Activated B cell treated with CpG ODN at 0.5 μM for 24 hours (primary cell): Measurements from ENCODE around the gene GDF11. TPM values are rescaled to one million over a fixed set of nuclear protein-coding genes. Genes with fewer than 3 reads are reported as not detected.
A peak's percentile ranks its signal among the peaks of the same experiment; 100 is the strongest.

Experiments used
- ATAC-seq: fragments of 200-7000 bp; cut with Tn5 transposase; one replicate; pipeline ENCODE4 v1.10.0; 2021; ENCODE audit warnings: low read depth, mild to moderate bottlenecking, moderate library complexity
- CTCF ChIA-PET: fragments of 350-600 bp; sonication (Branson Sonifier 250); formaldehyde crosslinking; loops from one replicate; lab custom pipeline; 2021; ENCODE audit warnings: antibody characterized with exemption; lab: Charles Lee
- POLR2A ChIA-PET: fragments of 350-600 bp; sonication (Branson Sonifier 250); formaldehyde crosslinking; loops from one replicate; lab custom pipeline; 2021; ENCODE audit warnings: antibody characterized with exemption; lab: Charles Lee
- DNase-seq: peaks from one replicate; pipeline ENCODE4 v3.0.0; 2022
- H3K27ac Mint-ChIP-seq: one replicate; pipeline ENCODE4 v1.8.0; 2020; ENCODE audit warnings: mixed read lengths
- H3K27me3 Mint-ChIP-seq: one replicate; pipeline ENCODE4 v1.8.0; 2021; ENCODE audit warnings: mixed read lengths
- H3K36me3 Mint-ChIP-seq: one replicate; pipeline ENCODE4 v1.8.0; 2021; ENCODE audit warnings: low read depth, mixed read lengths
- H3K4me1 Mint-ChIP-seq: one replicate; pipeline ENCODE4 v1.8.0; 2021; ENCODE audit warnings: mixed read lengths
- H3K4me3 Mint-ChIP-seq: one replicate; pipeline ENCODE4 v1.8.0; 2020; ENCODE audit warnings: mild to moderate bottlenecking, mixed read lengths
- H3K9me3 Mint-ChIP-seq: one replicate; pipeline ENCODE4 v1.8.0; 2020; ENCODE audit warnings: mixed read lengths
- CTCF ChIP-seq: fragments of 200-600 bp; IDR thresholded peaks from one replicate; pipeline ENCODE4 v1.8.0; 2022; ENCODE audit warnings: antibody characterized with exemption, mild to moderate bottlenecking
- intact Hi-C: fragments of 100-400 bp; cut with micrococcal nuclease; formaldehyde crosslinking; loops from one replicate; pipeline ENCODE4 v1.15.1; 2024
- total RNA-seq: library from RNA; stranded (reverse); gene quantifications from 2 replicates; pipeline ENCODE4 v1.2.3, GENCODE V29; 2022

The GDF11 gene
- total RNA-seq, 1 donor from 2014 or later, result 6.4 TPM

GRCh38 chr12:55720071-55720564, 22.8 kb upstream of the GDF11 start, which contains the start of gene RDH5:
Gene RDH5, plus strand, starts transcription at chr12:55720393. Its CDS starts 792 bp downstream, at chr12:55721185.
- TF ChIP-seq CTCF, result no peak
- Mint-ChIP-seq H3K4me3 (no peak within 1 kb of the TSS), H3K9me3 (no peaks in the 10 kb centered on the region), H3K27me3 (peaks cover 2% of the 10 kb centered on the region), H3K27ac (no peak within 1 kb of the TSS), H3K36me3 (peaks cover 25% of the 10 kb centered on the region), H3K4me1 (peaks cover 39% of the 10 kb centered on the region)
- intact Hi-C loops, result no loop called here
- ChIA-PET POLR2A (interaction anchor here (3.9 kb wide), 1 partner anchor 10 kb away, joined by 14 read pairs; the partner anchor contains the start of gene CD63), CTCF (interaction anchor here (1.3 to 4.8 kb wide), 2 partner anchors 17 to 18 kb away, joined by 3 to 29 read pairs; no protein-coding TSS in a partner anchor)
- ATAC-seq, result no peak
- DNase-seq, result no peak

- CTCF ChIA-PET, result interaction anchor here (0.8 to 1.3 kb wide), 2 partner anchors 16 to 64 kb away, joined by 3 read pairs; no protein-coding TSS in a partner anchor
- no peaks in the 10 kb centered on the region for H3K9me3 Mint-ChIP-seq
- H3K27me3 Mint-ChIP-seq, result no peaks in the 10 kb centered on the region
- DNase-seq (no peak), ATAC-seq (no peak)
- no peak for TF ChIP-seq CTCF
- H3K36me3 Mint-ChIP-seq, result peaks cover 31% of the 10 kb centered on the region
- no peak overlapping the region for H3K27ac Mint-ChIP-seq
- peaks cover 32% of the 10 kb centered on the region for H3K4me1 Mint-ChIP-seq
- no peak overlapping the region for H3K4me3 Mint-ChIP-seq
- intact Hi-C loops, result no loop called here
- POLR2A ChIA-PET, result no interaction called here
These were observed 22.0 kb upstream of the GDF11 start for GRCh38 chr12:55720894-55721444.

- DNase-seq (no peak), ATAC-seq (no peak)
- ChIA-PET CTCF (interaction anchor here (0.8 to 4.2 kb wide), 2 partner anchors 15 to 65 kb away, joined by 3 to 51 read pairs; no protein-coding TSS in a partner anchor), POLR2A (no interaction called here)
- H3K27me3 Mint-ChIP-seq, result no peaks in the 10 kb centered on the region
- H3K36me3 Mint-ChIP-seq, result peaks cover 35% of the 10 kb centered on the region
- no peaks in the 10 kb centered on the region for H3K9me3 Mint-ChIP-seq
- TF ChIP-seq CTCF, result no peak
- intact Hi-C loops, result no loop called here
- H3K4me1 Mint-ChIP-seq, result peaks cover 29% of the 10 kb centered on the region
- H3K27ac Mint-ChIP-seq, result no peak overlapping the region
- no peak overlapping the region for H3K4me3 Mint-ChIP-seq
These were observed 21.2 kb upstream of the GDF11 start for GRCh38 chr12:55721601-55722213.

- no peak for TF ChIP-seq CTCF
- H3K27me3 Mint-ChIP-seq, result no peaks in the 10 kb centered on the region
- peaks cover 34% of the 10 kb centered on the region for H3K36me3 Mint-ChIP-seq
- H3K4me1 Mint-ChIP-seq, result peaks cover 29% of the 10 kb centered on the region
- H3K4me3 Mint-ChIP-seq, result no peak overlapping the region
- no peaks in the 10 kb centered on the region for H3K9me3 Mint-ChIP-seq
- intact Hi-C loops, result no loop called here
- POLR2A ChIA-PET, result interaction anchor here (1.1 kb wide), 1 partner anchor 17 kb away, joined by 3 read pairs; no protein-coding TSS in a partner anchor
- no peak for ATAC-seq
- DNase-seq, result no peak
- peak overlapping the region; percentile 56 for H3K27ac Mint-ChIP-seq
- CTCF ChIA-PET, result interaction anchor here (4.2 kb wide), 1 partner anchor 14 kb away, joined by 51 read pairs; no protein-coding TSS in a partner anchor
These were observed 20.0 kb upstream of the GDF11 start for GRCh38 chr12:55722948-55723347.
